ENCODE measurements around the gene THOC6.

- TF ChIP-seq CTCF (IDR thresholded peaks at IDR 0.05) (no peak), TCF7L2 (IDR thresholded peaks at IDR 0.05; ENCODE audit: low read depth, low read length) (no peak), POLR2AphosphoS5 (IDR thresholded peaks at IDR 0.05; ENCODE audit: low read depth, low read length) (peak; percentile 93), REST (IDR thresholded peaks at IDR 0.05; ENCODE audit: insufficient read depth in 1 of 2, low read depth in 2 of 2, low read length in 1 of 2) (0 out of 4 replicates have a peak, but pooled peaks of 1 of the 2 experiments have one; percentile 9), SIN3A (IDR thresholded peaks at IDR 0.05; ENCODE audit: borderline replicate concordance, insufficient read depth, low read depth, low read length) (peak; percentile 90; the same call in 1 of the 2 replicates)
These were observed 43.3 kb upstream of the THOC6 start, which contains the start of gene PKMYT1 for GRCh38 chr16:2980227-2981176.
